ENCODE results near the gene CHAT.

Gene CHAT

DNA sequence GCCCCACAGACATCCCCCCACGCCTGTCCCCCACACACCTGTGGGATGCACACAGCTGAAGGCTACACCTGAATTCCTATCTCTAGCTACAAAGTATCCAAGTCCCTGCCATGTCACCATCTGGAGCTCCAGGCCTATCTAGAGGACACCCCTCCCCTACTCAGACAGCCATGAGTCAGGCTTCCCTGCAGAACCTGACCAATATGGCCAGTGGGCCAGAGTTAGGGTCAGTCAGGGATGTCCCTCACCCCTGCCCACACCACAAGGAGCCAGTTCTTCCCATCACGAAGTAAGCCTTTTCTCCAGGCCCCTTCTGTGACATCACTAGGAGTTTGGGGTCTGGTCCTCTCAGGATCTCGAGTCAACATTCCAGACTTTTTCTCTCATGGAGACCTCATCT, 14.3 kb upstream of the CHAT start:
- no peak overlapping the region for H3K23ac ChIP-seq (ENCODE audit: low read length in 2 of 2)
- H2AK5ac ChIP-seq (ENCODE audit: low read length, severe bottlenecking), result no peak overlapping the region
- H2BK15ac ChIP-seq (ENCODE audit: low read depth, poor library complexity, severe bottlenecking), result no peak overlapping the region
- no peaks in the 10 kb centered on the region for H3K36me3 ChIP-seq (ENCODE audit: control insufficient read depth in 1 of 2, insufficient read depth in 2 of 2, low read depth in 1 of 2, low read length in 2 of 2)
- no peak overlapping the region for H2BK5ac ChIP-seq (ENCODE audit: low read depth, low read length, poor library complexity, severe bottlenecking)
- H3K27ac ChIP-seq (ENCODE audit: low read length, poor library complexity, severe bottlenecking), result no peak overlapping the region
- no peak overlapping the region for H3K4me2 ChIP-seq (ENCODE audit: low read length, poor library complexity, severe bottlenecking)
- H3K9ac ChIP-seq (ENCODE audit: low read length), result no peak overlapping the region
- no peak overlapping the region for H3K4me3 ChIP-seq (ENCODE audit: insufficient read depth in 1 of 2, low read depth in 1 of 2, low read length in 2 of 2)
- no peak for DNase-seq
- no peaks in the 10 kb centered on the region for H3K79me1 ChIP-seq (replicated peaks; ENCODE audit: low read length, poor library complexity, severe bottlenecking)
- H3K14ac ChIP-seq (ENCODE audit: low read length in 2 of 2), result no peak overlapping the region
- no peak overlapping the region for H4K8ac ChIP-seq (ENCODE audit: low read length)
- peaks cover 35 to 72% of the 10 kb centered on the region in 2 experiments for H3K27me3 ChIP-seq (ENCODE audit: control insufficient read depth in 1 of 2, insufficient read depth in 1 of 2, low read length in 2 of 2)
- H3K4ac ChIP-seq (ENCODE audit: low read depth in 1 of 2, low read length in 2 of 2), result no peak overlapping the region
- no peak overlapping the region for H4K91ac ChIP-seq (ENCODE audit: low read length)
- H2AFZ ChIP-seq (ENCODE audit: low read depth, low read length), result no peak overlapping the region
- H2BK120ac ChIP-seq (ENCODE audit: low read depth, low read length), result no peak overlapping the region
- WGBS, result 61% methylated on average over 3 of the region's 3 CpGs
- H3K18ac ChIP-seq (ENCODE audit: low read depth in 1 of 2, low read length in 2 of 2), result no peak overlapping the region
- no peaks in the 10 kb centered on the region for H3K9me3 ChIP-seq (ENCODE audit: control insufficient read depth, low read length)
- peaks cover 6% of the 10 kb centered on the region for H3K4me1 ChIP-seq (ENCODE audit: control insufficient read depth, insufficient read depth, low read depth, low read length)
- H2BK12ac ChIP-seq (ENCODE audit: low read length in 2 of 2), result no peak overlapping the region

DNA sequence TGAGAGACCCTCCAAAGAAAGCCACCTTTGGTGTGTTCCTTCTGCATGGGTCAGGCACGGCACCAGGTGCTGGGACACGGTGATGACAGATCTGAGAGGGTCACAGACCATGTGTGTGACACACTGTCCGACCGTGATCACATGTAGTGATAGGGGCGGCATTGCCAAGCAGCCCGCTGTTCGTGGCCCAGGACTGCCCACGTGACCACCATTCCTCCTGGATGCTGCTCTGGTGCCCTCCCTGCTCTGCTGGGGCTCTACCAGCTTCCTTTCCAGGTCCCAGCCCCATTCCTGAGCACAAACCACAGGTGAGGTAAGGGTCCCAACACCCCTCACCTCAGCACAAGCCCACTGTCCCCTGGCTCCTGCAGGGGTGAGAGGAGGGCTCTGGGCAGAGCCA, 13.8 kb upstream of the CHAT start:
- H3K9ac ChIP-seq (ENCODE audit: low read length), result no peak overlapping the region
- no peak overlapping the region for H2AFZ ChIP-seq (ENCODE audit: low read depth, low read length)
- H3K27me3 ChIP-seq (ENCODE audit: control insufficient read depth in 1 of 2, insufficient read depth in 1 of 2, low read length in 2 of 2), result peaks cover 40 to 75% of the 10 kb centered on the region in 2 experiments
- H3K9me3 ChIP-seq (ENCODE audit: control insufficient read depth, low read length), result no peaks in the 10 kb centered on the region
- no peak overlapping the region for H3K23ac ChIP-seq (ENCODE audit: low read length in 2 of 2)
- H4K8ac ChIP-seq (ENCODE audit: low read length), result no peak overlapping the region
- no peak overlapping the region for H2BK5ac ChIP-seq (ENCODE audit: low read depth, low read length, poor library complexity, severe bottlenecking)
- H2BK120ac ChIP-seq (ENCODE audit: low read depth, low read length), result no peak overlapping the region
- no peak overlapping the region for H3K4me2 ChIP-seq (ENCODE audit: low read length, poor library complexity, severe bottlenecking)
- no peaks in the 10 kb centered on the region for H3K36me3 ChIP-seq (ENCODE audit: control insufficient read depth in 1 of 2, insufficient read depth in 2 of 2, low read depth in 1 of 2, low read length in 2 of 2)
- peaks cover 6% of the 10 kb centered on the region for H3K4me1 ChIP-seq (ENCODE audit: control insufficient read depth, insufficient read depth, low read depth, low read length)
- H3K18ac ChIP-seq (ENCODE audit: low read depth in 1 of 2, low read length in 2 of 2), result no peak overlapping the region
- no peak for DNase-seq
- H3K79me1 ChIP-seq (replicated peaks; ENCODE audit: low read length, poor library complexity, severe bottlenecking), result no peaks in the 10 kb centered on the region
- H3K27ac ChIP-seq (ENCODE audit: low read length, poor library complexity, severe bottlenecking), result no peak overlapping the region
- H3K4me3 ChIP-seq (ENCODE audit: insufficient read depth in 1 of 2, low read depth in 1 of 2, low read length in 2 of 2), result no peak overlapping the region
- H2BK15ac ChIP-seq (ENCODE audit: low read depth, poor library complexity, severe bottlenecking), result no peak overlapping the region
- WGBS, result 83% methylated on average over 8 of the region's 8 CpGs
- H3K14ac ChIP-seq (ENCODE audit: low read length in 2 of 2), result no peak overlapping the region
- no peak overlapping the region for H4K91ac ChIP-seq (ENCODE audit: low read length)
- no peak overlapping the region for H3K4ac ChIP-seq (ENCODE audit: low read depth in 1 of 2, low read length in 2 of 2)
- H2AK5ac ChIP-seq (ENCODE audit: low read length, severe bottlenecking), result no peak overlapping the region
- H2BK12ac ChIP-seq (ENCODE audit: low read length in 2 of 2), result no peak overlapping the region

DNA sequence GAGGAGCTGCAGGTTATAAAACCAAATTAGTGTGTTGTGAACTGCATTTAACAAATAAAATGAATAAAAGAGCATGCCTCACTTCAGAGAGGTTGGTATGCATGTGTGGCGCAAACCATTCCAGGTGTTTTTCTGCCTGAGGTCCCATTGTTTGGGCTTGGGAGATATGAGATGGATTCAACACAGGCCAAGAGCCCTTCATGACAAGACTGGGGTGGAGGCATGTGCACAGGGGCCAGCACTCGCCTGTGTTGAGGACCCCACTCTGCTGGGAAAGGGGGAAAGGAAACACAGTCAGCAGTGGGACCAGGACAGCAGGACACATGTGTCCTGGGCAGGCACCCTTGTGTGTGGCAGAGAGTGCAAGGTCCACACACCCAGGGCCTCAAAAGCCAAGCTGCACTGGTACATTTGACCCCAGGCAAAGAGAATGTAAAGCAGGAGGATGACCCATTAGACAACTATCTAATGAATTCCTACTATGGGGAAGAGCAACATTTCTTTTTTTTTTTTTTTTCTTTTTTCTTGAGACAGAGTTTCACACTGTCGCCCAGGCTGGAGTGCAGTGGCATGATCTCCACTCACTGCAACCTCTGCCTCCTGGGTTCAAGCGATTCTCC, 12.9 kb upstream of the CHAT start:
- Histone ChIP-seq H3K14ac (ENCODE audit: low read length in 2 of 2) (no peak overlapping the region), H3K27ac (ENCODE audit: low read length, poor library complexity, severe bottlenecking) (no peak overlapping the region), H2BK5ac (ENCODE audit: low read depth, low read length, poor library complexity, severe bottlenecking) (no peak overlapping the region), H2AFZ (ENCODE audit: low read depth, low read length) (no peak overlapping the region), H2BK120ac (ENCODE audit: low read depth, low read length) (no peak overlapping the region), H2BK15ac (ENCODE audit: low read depth, poor library complexity, severe bottlenecking) (no peak overlapping the region), H3K9ac (ENCODE audit: low read length) (no peak overlapping the region), H3K27me3 (ENCODE audit: control insufficient read depth in 1 of 2, insufficient read depth in 1 of 2, low read length in 2 of 2) (peaks cover 40 to 67% of the 10 kb centered on the region in 2 experiments), H3K4me3 (ENCODE audit: insufficient read depth in 1 of 2, low read depth in 1 of 2, low read length in 2 of 2) (no peak overlapping the region), H2AK5ac (ENCODE audit: low read length, severe bottlenecking) (no peak overlapping the region), H3K4ac (ENCODE audit: low read depth in 1 of 2, low read length in 2 of 2) (no peak overlapping the region), H4K91ac (ENCODE audit: low read length) (no peak overlapping the region), H3K79me1 (replicated peaks; ENCODE audit: low read length, poor library complexity, severe bottlenecking) (no peaks in the 10 kb centered on the region), H2BK12ac (ENCODE audit: low read length in 2 of 2) (no peak overlapping the region), H4K8ac (ENCODE audit: low read length) (no peak overlapping the region), H3K4me1 (ENCODE audit: control insufficient read depth, insufficient read depth, low read depth, low read length) (peaks cover 6% of the 10 kb centered on the region), H3K4me2 (ENCODE audit: low read length, poor library complexity, severe bottlenecking) (no peak overlapping the region), H3K18ac (ENCODE audit: low read depth in 1 of 2, low read length in 2 of 2) (no peak overlapping the region), H3K36me3 (ENCODE audit: control insufficient read depth in 1 of 2, insufficient read depth in 2 of 2, low read depth in 1 of 2, low read length in 2 of 2) (no peaks in the 10 kb centered on the region), H3K23ac (ENCODE audit: low read length in 2 of 2) (no peak overlapping the region), H3K9me3 (ENCODE audit: control insufficient read depth, low read length) (no peaks in the 10 kb centered on the region)
- no peak for DNase-seq
- 69% methylated on average over 4 of the region's 4 CpGs for WGBS

DNA sequence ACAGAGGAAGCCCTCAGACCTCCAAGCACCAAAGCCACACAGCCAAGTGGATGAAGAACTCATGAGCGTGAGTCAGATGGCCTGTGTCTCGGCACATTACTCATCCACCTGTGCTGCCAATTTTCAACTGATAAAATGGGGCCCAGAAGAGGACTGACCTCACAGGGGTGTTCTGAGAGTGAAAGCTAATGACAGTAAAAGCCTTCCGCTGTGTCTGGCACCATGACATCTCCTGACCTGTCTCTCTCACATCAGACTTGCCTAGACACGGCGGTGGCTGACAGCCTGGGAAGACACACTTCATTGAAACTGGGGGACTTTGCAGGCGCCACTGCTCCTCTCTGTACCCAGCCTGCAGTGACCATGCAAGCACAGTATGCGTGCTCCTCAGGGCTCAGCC, 12.0 kb upstream of the CHAT start:
- Histone ChIP-seq H3K79me1 (replicated peaks; ENCODE audit: low read length, poor library complexity, severe bottlenecking) (no peaks in the 10 kb centered on the region), H2BK5ac (ENCODE audit: low read depth, low read length, poor library complexity, severe bottlenecking) (no peak overlapping the region), H4K8ac (ENCODE audit: low read length) (no peak overlapping the region), H3K23ac (ENCODE audit: low read length in 2 of 2) (no peak overlapping the region), H3K4me3 (ENCODE audit: insufficient read depth in 1 of 2, low read depth in 1 of 2, low read length in 2 of 2) (no peak overlapping the region), H4K91ac (ENCODE audit: low read length) (no peak overlapping the region), H3K4me1 (ENCODE audit: control insufficient read depth, insufficient read depth, low read depth, low read length) (peaks cover 6% of the 10 kb centered on the region), H3K14ac (ENCODE audit: low read length in 2 of 2) (no peak overlapping the region), H2BK15ac (ENCODE audit: low read depth, poor library complexity, severe bottlenecking) (no peak overlapping the region), H3K9ac (ENCODE audit: low read length) (no peak overlapping the region), H3K27me3 (ENCODE audit: control insufficient read depth in 1 of 2, insufficient read depth in 1 of 2, low read length in 2 of 2) (peaks cover 43 to 63% of the 10 kb centered on the region in 2 experiments), H2AFZ (ENCODE audit: low read depth, low read length) (no peak overlapping the region), H3K27ac (ENCODE audit: low read length, poor library complexity, severe bottlenecking) (no peak overlapping the region), H3K4me2 (ENCODE audit: low read length, poor library complexity, severe bottlenecking) (no peak overlapping the region), H3K36me3 (ENCODE audit: control insufficient read depth in 1 of 2, insufficient read depth in 2 of 2, low read depth in 1 of 2, low read length in 2 of 2) (no peaks in the 10 kb centered on the region), H2BK120ac (ENCODE audit: low read depth, low read length) (no peak overlapping the region), H2AK5ac (ENCODE audit: low read length, severe bottlenecking) (no peak overlapping the region), H2BK12ac (ENCODE audit: low read length in 2 of 2) (no peak overlapping the region), H3K18ac (ENCODE audit: low read depth in 1 of 2, low read length in 2 of 2) (no peak overlapping the region), H3K4ac (ENCODE audit: low read depth in 1 of 2, low read length in 2 of 2) (no peak overlapping the region), H3K9me3 (ENCODE audit: control insufficient read depth, low read length) (no peaks in the 10 kb centered on the region)
- 78% methylated on average over 5 of the region's 7 CpGs for WGBS
- DNase-seq, result no peak

Data from mesenchymal stem cell (in vitro differentiated cells and primary cell).